NCI-H69 (cell line): ENCODE data around the gene SSBP2.

Experiments used
- DNase-seq: peaks from one replicate; lab custom pipeline; 2025; lab: John Stamatoyannopoulos, UW

Gene SSBP2

DNA sequence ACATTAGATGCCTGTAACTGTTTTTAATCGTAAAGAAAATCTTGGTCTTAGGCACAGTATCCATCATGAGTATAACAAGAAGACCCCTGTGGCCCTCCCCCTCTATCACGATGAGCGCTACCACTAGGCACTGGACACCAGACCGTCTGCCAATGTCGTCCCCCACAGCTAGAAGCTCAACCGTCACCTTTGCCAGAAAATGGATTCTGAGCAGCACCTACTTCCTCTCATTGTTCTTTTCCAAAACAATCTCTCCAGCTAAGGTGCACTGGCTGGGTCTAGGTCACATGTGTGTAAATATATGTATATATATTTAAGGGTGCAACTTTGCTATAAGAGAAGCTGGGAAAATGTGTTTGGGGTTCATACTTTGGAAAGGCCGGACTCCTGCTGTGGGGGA is 15.7 kb upstream of the SSBP2 start:
- no peak for DNase-seq

DNA sequence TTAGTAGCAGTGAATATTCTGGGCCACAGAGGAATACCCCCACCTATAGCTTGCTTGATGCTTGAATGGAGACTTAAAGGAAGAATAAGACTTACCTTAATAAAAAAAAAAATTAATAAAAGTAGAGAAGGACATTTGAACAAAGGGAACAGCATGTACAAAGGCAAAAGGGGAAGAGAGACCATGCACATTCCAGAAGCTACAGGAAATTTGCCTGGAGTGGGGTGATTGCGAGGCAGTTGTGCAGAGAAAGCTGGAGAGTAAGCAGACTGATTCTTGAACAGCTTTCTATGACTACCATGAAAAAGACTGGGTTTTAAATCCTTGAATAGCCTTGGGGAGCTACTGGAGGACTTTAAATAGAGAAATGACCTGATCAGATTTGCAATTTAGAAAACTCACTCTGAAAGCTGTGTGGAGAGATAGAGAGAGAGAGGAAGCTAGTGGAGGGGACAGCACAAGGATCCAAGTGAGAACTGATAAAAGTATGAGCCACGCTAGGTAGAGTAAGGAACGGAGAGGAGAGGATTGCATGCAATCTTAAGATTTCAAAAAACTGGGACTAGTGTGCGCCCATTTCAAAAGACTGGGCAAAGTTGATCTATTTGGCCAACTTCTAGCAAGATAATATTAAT is 12.5 kb upstream of the SSBP2 start:
- DNase-seq, result no peak

DNA sequence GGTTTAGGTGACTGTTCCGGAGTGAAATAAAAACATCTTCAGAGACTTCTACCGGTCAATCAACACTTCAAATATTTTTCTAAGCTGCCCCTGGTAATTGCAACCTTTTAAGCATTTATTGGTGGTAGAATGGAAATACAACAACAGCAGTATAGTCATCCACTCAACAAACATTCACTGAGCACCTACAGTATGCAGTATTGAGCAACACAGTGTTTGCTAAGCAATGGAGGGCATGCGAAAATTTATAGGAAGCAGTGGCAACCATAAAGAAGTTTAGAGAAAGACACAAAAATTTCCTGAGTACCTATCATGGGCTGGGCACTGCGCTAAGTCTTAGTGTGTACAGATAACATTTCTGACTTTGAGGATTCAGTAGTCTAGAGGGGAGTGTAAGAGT is 12.0 kb upstream of the SSBP2 start:
- DNase-seq, result no peak

DNA sequence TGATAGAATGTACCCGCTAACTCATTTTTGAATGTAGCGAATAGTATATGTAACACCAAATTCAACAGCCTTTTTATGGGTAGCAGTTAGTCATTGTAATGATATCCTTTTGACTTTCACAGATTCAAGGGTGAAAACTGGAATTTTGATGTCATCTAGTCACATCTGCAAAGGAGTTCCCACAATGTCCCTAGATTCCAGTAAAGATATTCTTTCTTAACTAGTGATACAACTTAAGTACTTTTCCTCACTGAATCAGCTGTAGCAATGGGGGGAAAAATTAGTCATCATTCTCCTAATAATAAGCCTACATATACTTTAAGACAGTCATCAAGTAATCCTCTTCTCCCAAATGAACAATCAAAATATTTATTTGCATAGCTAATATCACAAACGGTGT is 11.5 kb upstream of the SSBP2 start:
- DNase-seq, result no peak

DNA sequence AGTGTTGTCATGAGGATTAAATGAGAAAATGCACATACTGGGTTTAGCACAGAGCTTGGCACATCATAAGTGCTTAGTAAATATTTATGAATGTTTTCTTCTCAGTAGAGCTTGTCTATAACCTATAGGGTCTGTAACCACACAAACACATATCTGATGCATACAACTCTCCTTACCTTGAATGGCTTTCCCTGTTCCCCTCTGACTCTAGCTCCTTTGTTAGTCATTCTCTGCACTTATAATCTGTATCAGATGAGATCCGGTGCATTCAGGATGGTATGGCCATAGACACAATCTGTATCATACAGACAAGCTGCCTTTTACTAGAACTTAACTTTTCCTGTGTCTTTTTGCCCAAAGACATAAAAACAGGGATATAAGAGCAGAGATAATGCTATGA is 11.1 kb upstream of the SSBP2 start:
- no peak for DNase-seq

DNA sequence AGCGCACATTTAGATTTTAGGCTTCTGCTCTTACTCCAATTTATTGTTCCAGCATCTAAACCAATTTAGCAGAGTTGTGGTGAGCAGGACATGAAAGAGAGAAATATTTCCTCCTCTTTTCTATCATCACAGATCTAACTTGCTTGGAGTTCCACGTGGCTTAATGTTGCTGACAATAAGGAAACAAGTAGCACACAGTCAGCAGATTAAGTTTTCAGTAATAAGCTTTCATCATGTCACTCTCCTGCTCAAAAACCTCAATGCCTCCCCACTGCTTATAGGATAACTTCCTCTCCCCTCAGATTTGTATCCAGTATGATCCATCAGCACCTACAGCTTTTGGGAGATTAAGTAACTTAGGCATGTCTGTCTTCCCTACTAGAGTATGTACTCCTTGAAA is 10.4 kb upstream of the SSBP2 start:
- no peak for DNase-seq

DNA sequence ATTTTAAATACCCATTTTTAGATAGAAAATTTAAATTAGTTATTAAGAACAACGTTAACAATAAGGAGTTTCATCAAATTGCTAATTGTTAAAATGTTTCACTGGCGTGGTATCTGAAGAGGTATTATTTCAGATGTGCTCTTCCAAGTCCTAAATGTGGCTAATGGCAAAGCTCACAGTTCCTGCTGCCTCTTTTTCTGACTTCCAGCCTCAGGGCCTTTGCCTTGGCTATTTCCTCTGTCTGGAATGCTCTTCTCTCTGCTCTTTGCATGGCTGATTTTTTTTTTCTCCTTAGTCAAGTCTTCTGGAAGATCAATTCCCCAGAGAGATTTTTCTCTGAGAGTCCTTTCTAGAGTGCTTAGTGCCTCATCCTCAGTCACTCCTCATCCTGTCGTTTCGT is 9.6 kb upstream of the SSBP2 start:
- DNase-seq, result peak; percentile 10

DNA sequence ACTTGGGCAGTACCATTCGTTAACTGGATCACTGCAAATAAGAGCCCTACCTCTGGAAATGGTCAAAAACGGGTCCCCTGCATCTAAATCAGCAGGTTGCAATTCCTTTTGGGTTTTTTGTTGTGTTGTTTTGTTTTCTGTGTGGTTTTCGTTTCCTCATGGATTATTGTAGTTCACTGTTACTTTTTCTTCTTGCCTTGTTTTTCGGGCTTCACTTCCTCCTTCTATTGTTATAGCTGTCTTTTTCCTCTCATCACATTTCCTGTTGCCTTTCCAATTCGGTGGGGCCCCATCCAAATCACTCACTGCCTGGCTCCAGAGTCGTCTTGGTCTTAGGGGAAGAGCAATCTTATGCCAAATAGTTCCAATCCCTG is 8.7 kb upstream of the SSBP2 start:
- DNase-seq, result peak; percentile 21

DNA sequence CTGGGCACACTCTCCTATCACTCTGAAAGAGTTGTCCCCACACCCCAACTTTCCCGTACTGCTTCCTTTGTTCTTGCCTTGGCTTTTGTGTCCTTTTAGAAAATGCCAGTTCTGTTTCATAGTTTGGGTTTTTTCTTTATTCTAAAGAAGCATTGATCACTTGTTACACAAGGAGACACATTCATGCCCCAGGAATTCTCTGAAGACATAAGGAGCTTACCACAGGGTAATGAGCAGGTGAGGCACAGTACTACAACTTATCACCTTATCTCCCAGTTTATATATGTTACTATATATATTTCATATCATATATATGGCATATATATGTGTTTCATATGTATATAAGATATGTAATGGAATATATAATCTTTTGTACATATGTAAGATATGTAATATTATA is 6.5 kb upstream of the SSBP2 start:
- DNase-seq, result no peak

DNA sequence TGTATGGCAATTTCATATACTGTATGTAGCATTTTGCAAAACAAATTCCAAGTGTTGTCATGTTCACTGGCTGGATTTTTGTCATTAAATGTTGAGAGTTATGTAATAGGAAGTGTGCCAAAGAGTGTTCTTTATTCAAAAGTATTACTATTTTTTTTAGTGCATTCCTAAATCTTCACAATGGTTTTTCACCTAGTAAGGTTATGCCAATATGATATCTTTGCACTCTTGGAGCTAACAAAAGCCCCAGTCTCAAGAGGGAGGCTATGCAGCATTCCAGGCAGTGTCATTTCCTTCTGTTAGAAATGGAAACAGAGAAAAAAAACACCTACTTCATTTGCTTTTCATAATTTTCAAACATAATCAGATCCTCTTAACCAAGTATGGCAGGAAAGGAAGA is 5.1 kb upstream of the SSBP2 start:
- no peak for DNase-seq

DNA sequence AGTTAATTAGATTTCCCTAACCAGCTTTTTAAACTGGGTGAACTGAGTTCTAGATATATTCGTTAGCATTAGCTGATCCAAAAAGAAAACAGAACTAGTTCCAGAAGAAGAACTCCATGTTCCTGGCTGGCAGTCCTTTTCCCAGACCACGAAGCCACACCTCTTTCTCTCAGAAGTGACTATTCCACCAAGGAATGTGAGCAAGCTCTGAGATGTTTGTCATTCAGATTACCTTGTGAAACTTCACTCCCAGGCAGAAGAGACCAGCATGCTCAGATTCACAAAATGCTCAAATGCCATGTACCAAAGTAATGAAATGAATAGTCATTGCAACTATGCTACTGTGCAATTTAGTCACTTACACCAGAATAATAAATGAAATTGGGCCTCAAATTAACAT is 4.4 kb upstream of the SSBP2 start:
- no peak for DNase-seq

DNA sequence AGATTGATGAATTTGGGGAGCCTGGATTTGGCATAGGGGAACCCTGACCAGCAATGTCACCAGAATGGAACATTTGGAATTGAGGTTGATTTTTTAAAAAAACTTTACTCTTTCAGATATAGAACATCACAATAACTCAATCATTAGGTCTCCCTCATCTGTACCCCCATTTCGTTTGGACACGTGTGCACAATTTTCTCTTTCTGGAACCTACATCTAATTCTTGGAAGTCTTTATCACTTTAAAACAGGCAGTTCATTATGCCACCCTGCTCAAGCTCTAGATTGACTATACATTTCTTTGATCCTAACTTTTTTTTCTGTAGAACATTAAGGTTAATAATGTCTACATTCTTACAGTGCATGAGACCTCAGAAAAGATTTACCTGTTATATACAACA is 3.7 kb upstream of the SSBP2 start:
- no peak for DNase-seq

DNA sequence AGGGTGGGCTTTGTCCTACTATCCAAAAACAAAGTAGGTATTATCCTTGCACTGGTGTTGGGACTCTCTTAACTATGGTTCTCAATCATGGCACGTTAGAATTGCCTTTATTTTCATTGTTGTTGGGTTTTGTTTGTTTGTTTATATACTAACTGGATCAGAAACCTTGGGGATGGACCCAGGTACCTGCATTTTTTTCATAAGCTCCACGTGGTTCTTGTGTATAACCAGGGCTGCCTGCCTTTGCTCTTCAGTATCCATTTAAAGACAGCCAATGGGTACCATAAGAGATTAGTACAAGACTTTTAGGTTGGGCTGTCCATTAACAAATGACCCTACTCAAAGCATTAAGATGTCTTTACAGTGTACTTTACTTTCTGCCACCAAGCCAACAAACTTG is 2.5 kb upstream of the SSBP2 start:
- DNase-seq, result no peak

DNA sequence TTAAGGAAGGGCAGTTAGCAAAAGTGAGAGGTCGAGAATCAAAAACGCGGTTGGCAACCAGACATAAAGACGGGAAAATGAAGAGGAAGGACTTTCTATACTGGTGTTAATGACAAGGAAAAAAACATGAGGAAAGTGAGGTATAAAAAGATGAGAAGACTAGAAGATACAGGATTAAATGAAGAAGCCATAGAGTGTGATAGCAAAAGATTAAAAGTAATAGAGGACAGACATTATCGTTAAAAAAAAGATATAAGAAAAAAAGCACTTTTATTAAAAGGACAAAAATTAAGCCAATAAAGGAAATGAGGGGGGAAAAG is 1.7 kb upstream of the SSBP2 start:
- DNase-seq, result no peak

DNA sequence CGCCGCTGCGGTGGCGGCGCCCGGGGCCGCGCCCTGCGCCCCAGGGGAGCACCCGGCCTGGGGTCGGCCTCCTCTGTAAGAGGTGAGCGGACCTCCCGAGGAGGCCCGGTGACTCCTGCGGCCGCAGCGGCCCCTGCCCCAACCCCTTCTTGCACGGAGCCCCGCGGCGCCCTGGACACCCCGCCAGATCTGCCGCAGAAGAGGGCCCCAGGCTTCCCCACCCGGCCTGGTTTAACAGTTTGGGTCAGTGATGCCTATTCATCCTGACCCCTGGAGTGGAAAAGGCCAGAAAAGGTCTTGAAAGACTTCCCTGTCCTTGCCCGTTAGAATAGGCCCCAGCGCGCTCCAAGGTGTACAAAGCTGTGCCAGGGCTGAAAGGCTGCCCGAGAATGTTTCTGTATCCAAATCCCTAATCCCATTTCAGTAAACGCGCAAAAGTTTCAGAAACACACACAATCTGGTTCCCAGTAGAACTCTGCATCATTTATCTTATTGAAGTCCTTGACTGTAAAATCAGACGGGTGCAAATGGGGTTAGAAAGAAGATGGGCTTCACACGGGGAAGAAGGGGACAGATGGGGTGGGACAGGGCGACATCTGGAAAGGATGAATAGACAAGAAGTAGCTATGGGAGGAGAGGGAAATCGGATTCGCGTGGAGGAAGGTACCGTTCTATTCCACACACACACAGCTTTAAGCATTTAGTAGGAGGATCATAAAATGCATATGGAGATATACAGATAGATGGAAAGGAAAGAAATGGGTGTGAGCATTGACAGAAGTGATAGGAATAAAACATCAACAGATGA is 1.1 kb upstream of the SSBP2 start:
- DNase-seq, result peak; percentile 59

DNA sequence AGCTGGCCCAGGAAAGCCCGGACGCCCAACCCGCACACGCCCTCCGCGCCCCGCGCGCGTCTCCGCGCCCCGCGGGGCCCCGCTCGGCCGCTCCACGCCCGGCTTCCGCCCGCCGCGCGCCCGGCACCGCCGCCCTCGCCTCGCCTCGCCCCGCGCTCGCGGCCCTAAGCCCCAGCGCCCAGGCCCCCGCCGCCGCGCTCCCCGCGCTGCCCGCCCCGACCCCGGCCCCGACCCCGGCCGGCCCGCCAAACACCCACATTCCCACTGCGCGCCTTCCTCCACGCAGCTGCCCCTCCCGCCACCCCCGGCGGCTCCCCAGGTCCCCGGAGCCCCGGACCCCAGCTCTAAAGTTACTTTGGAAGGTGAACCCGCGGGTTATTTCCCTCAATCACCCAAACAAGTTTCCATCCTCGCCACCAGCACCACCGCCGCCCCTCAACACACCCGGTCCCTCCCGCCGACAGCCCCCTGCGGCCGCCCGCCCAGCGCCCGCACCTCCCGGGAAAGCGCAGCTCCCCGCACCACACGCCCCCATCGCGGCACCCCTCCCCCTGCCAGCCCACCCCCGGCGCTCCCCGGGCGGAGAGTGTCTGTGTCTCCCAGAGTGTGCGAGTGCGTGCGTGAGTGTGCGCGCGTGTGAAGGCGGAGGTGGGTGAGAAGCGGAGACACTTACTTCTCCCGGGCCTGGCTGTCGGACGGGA is 439 bp downstream of the SSBP2 start:
- DNase-seq, result peak; percentile 74

DNA sequence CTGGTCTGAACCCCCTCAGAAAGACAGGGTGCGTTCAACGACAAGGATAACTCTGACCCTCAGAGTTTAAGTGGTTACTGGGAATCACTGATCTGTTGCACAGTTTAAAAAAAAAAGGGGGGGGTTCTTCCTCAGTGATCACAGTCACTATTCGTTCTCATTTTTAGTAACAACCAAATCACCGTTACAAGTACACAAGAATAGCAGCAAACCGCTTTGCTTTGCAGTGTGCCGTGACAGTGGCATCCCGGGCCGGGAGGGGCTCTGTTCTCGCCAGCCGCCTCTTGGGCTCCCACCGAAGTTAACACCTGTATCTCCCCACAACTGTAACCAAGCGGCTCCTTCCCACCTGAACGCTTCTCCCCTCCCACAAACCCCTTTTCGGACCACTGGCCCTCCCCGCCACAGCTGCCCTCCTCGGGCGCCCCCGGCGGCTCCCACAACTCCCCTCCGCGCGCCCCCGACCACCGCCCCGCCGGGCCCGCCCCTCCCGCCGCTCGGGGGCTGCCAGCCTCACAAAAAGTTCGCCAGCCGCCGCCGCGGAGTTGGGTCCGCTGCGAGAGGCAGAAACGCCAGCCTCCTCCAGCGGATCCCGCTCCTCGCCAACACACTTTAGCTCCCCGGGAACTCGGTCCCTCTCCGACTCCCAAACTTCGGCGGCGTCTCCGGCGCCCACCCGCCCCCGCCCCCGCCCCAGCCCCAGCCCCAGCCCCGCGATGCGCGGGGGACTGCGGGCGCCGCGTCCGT is 1.2 kb downstream of the SSBP2 start:
- peak; percentile 74 for DNase-seq

DNA sequence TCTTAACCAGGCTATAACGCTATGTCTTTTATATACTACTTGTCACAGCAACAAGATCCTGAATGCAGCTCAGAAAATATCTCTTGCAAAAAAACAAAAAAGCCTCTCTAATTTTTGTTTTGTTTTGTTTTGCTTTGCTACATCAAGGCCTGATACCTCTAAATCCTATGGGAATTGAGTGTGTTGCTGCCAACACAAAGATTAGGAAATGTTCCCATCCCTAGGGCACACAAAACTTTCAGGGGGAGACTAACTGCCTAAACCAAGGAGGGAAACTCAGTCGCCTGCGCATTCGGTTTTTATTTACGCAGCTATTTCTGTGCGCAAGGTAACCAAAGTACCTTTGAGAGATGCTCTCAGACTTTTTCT is 1.7 kb downstream of the SSBP2 start:
- peak; percentile 60 for DNase-seq

DNA sequence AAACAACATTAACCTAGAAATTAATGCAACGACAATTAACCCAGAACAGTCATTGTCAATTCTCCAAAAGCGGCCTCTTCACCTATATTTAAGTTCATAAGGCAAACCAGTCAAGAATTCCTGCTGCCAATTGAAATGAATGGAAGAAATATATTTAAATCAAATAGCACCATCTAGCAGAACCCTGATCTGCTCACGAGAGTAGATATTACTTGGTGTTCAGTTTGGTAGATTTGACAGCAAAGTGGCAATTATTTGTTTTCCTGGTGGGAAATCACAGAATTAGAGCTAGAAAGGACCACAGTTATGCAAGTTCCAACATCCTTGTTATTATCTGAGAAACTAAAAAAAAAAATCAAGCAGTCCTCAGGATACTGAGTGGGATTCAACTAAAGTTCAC is 2.3 kb downstream of the SSBP2 start:
- DNase-seq, result peak; percentile 39

DNA sequence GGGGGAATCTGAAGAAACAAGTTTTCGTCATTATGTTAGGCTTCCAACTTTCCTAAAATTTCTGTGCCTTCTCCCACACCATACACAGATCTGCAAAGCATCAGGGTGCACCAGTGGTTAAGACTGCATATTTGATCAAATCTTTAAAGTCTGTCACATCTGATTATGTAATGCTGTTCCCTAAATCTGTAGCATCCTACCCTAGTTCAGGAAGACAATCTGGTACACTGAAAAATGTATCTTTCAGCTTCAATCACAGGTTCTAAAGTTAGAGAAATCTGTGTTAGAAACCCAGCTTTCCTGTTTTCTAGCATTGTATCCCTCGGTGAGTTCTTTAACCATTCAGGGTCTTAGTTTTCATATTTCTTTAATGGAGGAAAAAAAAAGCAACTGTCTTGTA is 3.9 kb downstream of the SSBP2 start:
- peak; percentile 11 for DNase-seq

DNA sequence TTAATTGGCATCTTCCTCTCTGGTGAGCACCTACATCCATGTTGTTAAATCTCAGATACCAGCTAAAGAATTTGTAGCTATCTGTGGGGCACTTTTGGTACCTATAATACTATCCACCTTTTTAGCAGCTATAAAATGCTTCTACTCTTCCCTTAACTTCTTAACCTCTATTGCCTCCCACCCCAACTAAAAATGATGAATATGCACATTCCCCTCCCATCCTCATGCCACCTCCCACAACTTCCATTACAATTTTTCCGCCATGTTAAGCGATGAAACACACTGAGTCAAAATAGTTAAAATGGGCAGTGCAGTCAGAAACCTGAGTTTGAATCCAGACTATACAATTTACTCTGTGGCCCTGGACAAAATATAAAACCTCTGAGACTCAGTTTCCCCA is 10.1 kb downstream of the SSBP2 start:
- no peak for DNase-seq

DNA sequence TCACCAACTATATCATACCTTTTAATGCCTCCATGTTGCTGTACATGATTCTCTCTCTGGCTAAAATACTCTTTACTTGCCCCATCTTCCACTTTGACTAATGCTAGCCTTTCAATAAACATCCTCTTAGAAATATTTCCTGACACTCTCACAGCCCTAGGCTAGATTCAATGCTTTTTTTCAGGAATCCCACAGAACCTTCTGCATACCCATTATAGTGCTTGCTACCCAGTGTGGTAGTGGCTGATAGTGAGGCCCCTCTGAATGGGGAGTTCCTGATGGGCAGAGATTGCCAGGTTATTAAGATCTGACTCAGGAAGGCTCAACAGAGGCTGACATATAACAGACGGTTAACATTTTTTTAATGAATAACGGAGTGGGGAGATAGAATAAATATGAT is 11.6 kb downstream of the SSBP2 start:
- DNase-seq, result no peak

DNA sequence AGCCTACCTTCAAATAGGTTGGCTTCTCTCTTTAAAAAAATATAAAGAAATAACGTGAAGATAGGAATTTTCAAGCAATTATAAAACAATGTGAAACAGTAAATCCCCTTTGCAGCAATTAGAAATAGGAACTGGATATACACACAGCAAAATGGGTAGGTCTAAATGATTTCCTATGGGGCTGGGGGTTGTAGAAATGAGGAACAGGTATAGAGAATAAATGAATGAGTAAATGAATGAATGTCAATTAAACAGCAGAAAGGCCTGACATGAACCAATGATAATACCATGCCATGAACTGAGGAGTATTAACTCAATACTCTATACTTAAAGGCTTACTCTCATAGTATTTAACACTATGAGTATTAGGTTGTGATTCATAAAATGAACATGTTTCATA is 21.6 kb downstream of the SSBP2 start:
- no peak for DNase-seq
